HPDE6-E6E7 (cell line): ENCODE measurements around the gene TUBD1.
"Not testable (repeated sequence)": the region's sequence is repeated elsewhere in the genome, so short reads cannot be mapped to it uniquely, and the experiment has no call there.

Experiments used
- DNase-seq: peaks from one replicate; pipeline ENCODE4 v3.0.0; 2011; ENCODE audit warnings: missing footprints; ENCODE audit errors: extremely low spot score

TUBD1 gene, protein sequence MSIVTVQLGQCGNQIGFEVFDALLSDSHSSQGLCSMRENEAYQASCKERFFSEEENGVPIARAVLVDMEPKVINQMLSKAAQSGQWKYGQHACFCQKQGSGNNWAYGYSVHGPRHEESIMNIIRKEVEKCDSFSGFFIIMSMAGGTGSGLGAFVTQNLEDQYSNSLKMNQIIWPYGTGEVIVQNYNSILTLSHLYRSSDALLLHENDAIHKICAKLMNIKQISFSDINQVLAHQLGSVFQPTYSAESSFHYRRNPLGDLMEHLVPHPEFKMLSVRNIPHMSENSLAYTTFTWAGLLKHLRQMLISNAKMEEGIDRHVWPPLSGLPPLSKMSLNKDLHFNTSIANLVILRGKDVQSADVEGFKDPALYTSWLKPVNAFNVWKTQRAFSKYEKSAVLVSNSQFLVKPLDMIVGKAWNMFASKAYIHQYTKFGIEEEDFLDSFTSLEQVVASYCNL

GRCh38 chr17:59892924-59893675 is at the start of gene TUBD1, which contains the start of gene RPS6KB1:
TUBD1 (minus strand) TSS chr17:59892943; CDS start chr17:59891002, 1,941 bp downstream.
RPS6KB1 (plus strand) TSS chr17:59893121; CDS start chr17:59893185, 64 bp downstream.
- peak; percentile 100 for DNase-seq

DNA sequence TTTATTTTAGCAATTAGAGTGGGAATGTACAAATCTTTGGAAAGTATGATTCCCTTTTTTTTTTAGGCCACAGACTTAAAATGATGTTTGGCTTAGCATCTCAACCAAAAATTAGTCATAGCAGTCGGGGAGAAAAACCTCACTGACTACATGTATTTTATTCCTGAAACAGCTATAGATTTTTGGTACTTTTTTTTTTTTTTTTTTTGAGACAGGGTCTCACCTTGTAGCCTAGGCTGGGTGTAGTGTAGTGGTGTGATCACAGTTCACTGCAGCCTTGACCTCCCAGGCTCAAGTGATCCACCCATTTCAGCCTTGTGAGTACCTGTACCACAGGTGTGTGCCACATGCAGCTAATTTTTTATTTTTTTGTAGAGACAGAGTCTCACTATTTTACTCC is 48.4 kb upstream of the TUBD1 start:
- DNase-seq = no peak

- not testable (repeated sequence) for DNase-seq
These were observed 48.0 kb upstream of the TUBD1 start for GRCh38 chr17:59940697-59941096.

- DNase-seq = not testable (repeated sequence)
These were observed 40.6 kb upstream of the TUBD1 start for GRCh38 chr17:59933317-59933716.

GRCh38 chr17:59930768-59931167 is 38.0 kb upstream of the TUBD1 start:
- DNase-seq = not testable (repeated sequence)

GRCh38 chr17:59930121-59930520 is 37.4 kb upstream of the TUBD1 start:
- not testable (repeated sequence) for DNase-seq

DNA sequence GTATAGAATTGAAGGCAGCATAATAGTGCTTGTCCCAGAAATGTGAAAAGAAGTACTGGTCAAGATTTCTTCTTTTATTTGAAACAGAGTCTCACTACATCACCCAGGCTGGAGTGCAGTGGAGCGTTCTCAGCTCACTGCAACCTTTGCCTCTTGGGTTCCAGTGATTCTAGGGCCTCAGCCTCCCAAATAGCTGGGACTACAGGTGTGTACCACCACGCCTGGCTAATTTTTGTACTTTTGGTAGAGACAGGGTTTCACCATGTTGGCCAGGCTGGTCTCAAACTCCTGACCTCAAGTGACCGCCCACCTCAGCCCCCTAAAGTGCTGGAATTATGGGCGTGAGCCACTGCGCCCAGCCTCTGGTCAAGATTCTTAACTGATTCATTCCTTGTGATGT is 27.9 kb upstream of the TUBD1 start:
- DNase-seq = not testable (repeated sequence)

GRCh38 chr17:59916446-59916845 is 23.7 kb upstream of the TUBD1 start:
- no peak for DNase-seq

DNA sequence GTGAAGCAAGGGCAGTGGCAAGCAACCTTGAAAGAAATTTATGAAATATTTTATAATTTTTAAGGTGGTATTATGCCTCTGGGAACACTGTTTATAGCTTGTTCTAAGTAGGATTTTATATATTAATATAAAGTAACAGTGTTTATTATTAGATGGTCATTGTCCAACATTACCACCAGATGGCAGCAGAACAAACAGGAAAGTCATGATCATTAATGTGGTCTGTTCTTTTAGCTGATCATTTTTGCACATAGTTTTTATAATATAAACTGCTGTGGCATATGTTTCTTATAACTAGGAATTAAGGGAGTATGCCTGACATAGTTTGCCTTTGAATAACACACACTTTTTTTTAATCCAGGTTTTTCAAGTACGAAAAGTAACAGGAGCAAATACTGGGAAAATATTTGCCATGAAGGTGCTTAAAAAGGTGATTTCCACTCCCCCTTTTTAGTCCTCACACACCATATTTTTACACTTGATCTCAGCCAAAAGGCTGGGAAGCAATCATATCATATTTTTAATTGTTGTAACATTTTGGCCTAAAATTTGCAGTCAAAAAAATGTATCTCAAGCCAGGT is 21.6 kb upstream of the TUBD1 start:
- peak; percentile 36 for DNase-seq

GRCh38 chr17:59907467-59907866 is 14.7 kb upstream of the TUBD1 start:
- no peak for DNase-seq

DNA sequence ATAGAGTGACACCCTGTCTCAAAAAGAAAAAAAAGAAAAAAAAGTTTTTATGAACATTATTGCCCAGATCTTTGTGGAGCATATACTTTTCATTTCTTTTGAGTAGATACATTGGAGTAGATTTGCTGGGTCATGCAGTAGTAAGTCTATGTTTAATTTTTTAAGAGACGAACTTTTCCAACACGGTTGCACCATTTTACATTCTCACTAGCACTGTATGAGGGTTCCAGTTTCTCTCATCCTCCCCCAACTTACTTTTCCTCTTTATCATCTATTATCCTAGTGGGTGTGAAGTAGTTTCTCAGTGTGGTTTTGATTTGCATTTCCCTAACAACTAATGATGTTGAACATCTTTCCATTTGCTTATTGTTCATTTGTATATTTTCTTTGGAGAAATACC is 10.7 kb upstream of the TUBD1 start:
- DNase-seq = no peak

DNA sequence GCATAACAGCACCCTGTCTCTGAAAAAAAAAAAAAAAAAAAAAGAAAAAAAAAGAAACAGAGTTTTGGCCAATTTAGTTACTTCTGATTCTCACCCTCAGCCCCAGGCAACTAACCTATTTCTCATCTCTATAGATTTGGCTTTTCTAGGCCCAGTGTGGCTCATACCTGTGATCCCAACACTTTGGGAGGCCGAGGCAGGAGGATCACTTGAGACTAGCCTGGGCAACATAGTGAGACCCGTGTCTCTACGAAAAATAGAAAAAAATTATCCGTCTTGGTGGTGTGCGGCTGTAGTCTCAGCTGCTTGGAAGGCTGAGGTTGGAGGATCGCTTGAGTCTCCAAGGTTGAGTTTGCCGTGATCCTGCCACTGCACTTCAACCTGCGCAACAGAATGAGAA is 8.9 kb upstream of the TUBD1 start:
- DNase-seq = no peak

- peak; percentile 20 for DNase-seq
These were observed 6.4 kb upstream of the TUBD1 start for GRCh38 chr17:59899099-59899498.

DNA sequence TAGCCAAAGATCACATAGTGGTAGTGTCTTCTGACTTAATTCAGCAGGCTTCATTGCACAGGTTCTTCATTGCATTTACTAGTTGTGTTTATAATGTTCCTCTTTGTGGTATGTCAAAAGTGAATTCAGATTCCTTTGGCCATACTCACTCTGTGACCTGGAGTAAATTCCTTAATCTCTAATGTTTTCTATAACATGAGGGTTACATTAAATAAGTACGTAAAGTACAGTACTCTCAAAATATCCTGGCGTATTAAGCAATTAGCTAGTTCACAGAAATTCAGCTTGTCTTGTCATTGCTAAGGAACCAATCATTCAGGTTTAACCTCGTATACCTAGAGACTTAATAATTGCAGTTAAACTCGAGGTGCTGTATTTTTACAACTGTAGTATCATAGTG is 4.3 kb upstream of the TUBD1 start:
- no peak for DNase-seq

- DNase-seq = peak; percentile 28
These were observed 945 bp upstream of the TUBD1 start for GRCh38 chr17:59893676-59894100.

GRCh38 chr17:59892251-59892923 is 356 bp downstream of the TUBD1 start:
- DNase-seq = no peak

GRCh38 chr17:59890720-59891119 is 2.0 kb downstream of the TUBD1 start:
- no peak for DNase-seq

DNA sequence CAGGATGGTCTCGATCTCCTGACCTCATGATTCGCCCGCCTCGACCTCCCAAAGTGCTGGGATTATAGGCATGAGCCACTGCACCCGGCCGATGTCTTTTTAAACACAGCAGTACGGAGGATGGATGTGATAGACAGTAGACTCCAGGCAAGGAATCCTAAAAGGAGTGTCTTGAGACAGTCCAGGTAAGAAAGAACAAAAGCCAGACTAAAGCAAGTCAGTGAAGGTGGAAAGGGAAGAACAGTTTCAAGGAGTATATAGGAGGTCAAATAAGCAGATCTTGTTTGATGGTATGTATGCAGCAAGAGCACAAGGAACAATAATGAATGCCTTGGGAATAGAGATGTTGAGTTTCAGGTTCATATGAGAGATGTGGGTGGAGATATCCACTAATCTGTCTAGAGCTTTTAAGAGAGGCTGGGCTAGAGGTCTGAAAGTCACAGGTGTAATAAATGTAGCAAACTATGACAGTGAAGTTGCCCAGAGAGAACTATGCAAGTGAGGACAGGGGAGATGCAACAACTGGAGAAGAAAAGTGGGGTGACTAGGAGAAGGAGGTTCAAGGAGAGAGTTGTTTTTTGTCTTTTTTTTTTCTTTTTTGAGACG is 4.5 kb downstream of the TUBD1 start:
- no peak for DNase-seq

GRCh38 chr17:59884861-59885260 is 7.9 kb downstream of the TUBD1 start:
- DNase-seq = no peak

DNA sequence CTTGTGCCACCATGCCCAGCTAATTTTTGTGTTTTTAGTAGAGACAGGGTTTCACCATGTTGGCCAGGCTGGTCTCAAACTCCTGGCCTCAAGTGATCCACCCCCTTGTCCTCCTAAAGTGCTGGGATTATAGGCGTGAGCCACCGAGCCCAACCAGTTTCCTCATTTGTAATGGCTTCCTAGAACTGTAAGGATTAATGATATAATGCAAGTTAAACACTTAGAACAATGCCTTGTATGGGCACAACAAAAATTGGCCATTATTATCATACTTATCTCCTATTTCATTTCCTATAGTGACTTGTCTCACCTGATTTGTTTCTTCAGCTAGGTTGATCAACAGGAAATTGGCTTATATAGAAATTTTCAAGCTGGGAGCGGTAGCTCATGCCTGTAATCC is 14.1 kb downstream of the TUBD1 start:
- DNase-seq = no peak

DNA sequence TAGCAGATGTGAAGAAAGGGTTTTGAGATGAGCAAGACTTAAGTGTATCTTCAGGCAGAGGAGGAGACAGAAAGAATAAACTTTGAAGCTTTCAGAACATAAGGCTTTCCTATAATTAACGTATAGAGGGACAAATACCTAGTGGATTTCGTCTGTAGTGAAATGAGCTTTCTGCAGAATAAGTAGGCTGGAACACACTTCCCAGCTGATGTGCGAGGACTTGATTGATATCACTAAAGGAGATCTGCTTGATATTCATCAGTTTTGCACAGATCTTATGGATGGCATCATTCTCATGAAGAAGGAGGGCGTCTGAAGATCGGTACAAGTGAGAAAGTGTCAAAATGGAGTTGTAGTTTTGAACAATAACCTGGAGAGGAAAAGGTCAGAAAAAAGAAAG is 14.8 kb downstream of the TUBD1 start:
- DNase-seq = no peak
